ENCODE measurements around the gene SMARCC1.
A peak's percentile ranks its signal among the peaks of the same experiment; 100 is the strongest.

The SMARCC1 gene

DNA sequence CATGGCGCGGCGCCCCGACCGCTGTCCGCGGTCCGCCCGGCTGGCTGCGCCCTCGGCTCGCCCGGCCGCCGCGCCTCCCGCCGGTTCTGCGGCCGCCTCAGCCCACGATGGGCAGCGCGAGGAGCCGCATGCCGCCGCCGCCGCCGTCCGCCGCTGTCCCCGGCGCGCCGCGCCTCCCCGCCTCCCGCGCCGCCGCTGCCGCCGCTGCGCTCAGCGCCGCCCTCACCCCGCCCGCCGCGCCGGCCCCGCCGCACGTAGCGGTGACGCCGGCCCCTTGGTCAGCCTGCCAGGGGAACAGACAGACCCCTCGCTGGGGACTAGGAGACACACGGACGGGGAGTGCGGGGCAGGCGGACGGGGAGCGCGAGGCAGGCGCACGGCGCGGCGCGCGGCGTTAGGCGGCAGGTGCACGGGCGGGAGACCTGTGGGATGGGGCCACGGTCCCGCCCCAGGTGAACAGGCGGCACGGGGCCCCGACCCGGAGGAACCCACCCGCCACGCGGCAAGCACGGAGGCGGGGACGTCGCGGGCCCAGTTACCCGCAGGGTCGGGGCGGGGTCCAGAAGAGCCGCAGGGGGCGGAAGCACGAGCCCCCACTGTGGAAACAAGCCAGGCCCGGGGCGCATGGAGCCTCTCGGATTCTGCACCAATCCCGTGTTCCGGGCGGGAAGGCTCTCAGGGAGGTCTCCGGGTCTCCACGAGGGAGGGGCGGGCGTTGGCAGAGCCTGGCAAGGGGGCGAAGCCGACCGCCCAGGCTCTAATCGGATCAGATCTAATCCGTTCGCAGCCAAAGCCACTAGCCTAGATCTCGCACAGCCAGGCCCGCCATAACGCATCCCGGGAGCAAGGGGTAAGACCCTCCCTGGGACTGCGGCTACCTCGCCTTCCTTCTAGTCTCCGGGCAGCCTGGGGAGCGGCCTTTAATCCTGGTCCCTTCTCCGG is 202.7 kb downstream of the SMARCC1 start, which contains the start of gene CSPG5:
Gene CSPG5 (minus strand): TSS at position 175 of the 942 bp plus-strand sequence. CDS start 172 bp downstream, at position 3.
- H3K9ac ChIP-seq (ENCODE audit: low read length), result no peak within 1 kb of the TSS
- H3K4me1 ChIP-seq (ENCODE audit: low read length), result no peaks in the 10 kb centered on the region
- H3F3A ChIP-seq (ENCODE audit: insufficient read depth, low read length), result peaks cover 7% of the 10 kb centered on the region
- H3K9me2 ChIP-seq (replicated peaks; ENCODE audit: insufficient read depth, low read length), result no peaks in the 10 kb centered on the region
- TF ChIP-seq, protein P1, sequence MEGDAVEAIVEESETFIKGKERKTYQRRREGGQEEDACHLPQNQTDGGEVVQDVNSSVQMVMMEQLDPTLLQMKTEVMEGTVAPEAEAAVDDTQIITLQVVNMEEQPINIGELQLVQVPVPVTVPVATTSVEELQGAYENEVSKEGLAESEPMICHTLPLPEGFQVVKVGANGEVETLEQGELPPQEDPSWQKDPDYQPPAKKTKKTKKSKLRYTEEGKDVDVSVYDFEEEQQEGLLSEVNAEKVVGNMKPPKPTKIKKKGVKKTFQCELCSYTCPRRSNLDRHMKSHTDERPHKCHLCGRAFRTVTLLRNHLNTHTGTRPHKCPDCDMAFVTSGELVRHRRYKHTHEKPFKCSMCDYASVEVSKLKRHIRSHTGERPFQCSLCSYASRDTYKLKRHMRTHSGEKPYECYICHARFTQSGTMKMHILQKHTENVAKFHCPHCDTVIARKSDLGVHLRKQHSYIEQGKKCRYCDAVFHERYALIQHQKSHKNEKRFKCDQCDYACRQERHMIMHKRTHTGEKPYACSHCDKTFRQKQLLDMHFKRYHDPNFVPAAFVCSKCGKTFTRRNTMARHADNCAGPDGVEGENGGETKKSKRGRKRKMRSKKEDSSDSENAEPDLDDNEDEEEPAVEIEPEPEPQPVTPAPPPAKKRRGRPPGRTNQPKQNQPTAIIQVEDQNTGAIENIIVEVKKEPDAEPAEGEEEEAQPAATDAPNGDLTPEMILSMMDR (IDR thresholded peaks at IDR 0.05; ENCODE audit: low read length), result no peak
- TF ChIP-seq EZH2 (optimal IDR thresholded peaks at IDR 0.05; ENCODE audit: low read depth, low read length), result no peak
- TF ChIP-seq EZH2phosphoT487 (IDR thresholded peaks at IDR 0.05; ENCODE audit: low read length), result no peak
- H3K36me3 ChIP-seq (replicated peaks; ENCODE audit: insufficient read depth, low read length), result no peaks in the 10 kb centered on the region
- H4K20me1 ChIP-seq (ENCODE audit: insufficient read depth, low read length), result no peaks in the 10 kb centered on the region
- H3K4me3 ChIP-seq (ENCODE audit: low read length), result peak within 1 kb of the TSS; percentile 69
- no peaks in the 10 kb centered on the region for H3K9me3 ChIP-seq (replicated peaks; ENCODE audit: insufficient read depth, low read length)
- H3K27me3 ChIP-seq (replicated peaks; ENCODE audit: insufficient read depth, low read length), result peaks cover 13% of the 10 kb centered on the region
- H3K4me2 ChIP-seq (ENCODE audit: low read depth, low read length), result peak within 1 kb of the TSS; percentile 91
- H2AFZ ChIP-seq (ENCODE audit: low read length), result peak within 1 kb of the TSS; percentile 66
- no peaks in the 10 kb centered on the region for H3K79me2 ChIP-seq (ENCODE audit: low read length)
- peak; percentile 4 for DNase-seq
- H3K27ac ChIP-seq (ENCODE audit: low read length), result no peak within 1 kb of the TSS

DNA sequence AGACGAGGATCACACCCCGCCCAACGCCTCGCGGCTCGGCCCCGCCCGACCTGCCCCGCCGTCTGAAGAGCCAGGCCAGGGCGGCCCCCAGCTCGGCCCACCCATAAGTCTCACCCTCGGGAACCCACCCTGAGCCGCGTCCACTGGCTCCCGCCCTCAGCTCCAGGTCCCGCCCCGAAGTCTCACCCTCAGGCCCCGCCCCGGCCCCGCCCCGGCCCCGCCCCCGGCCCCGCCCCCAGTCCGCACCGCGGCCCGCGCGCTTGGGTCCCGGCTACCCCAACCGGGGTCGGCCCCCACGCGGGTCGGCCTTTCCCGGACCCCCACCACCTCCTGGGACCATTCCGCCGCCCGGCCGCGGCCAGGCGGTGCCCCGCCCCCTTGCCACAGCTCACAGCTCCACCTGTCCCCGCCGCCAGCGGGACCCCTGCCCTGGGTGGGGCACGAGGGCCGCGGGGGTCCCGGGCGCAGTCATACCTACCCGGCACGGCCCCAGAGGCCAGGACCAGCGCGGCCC is 203.5 kb downstream of the SMARCC1 start:
- Histone ChIP-seq H3K4me1 (ENCODE audit: low read length) (no peaks in the 10 kb centered on the region), H3K4me3 (ENCODE audit: low read length) (peak overlapping the region; percentile 60), H3K79me2 (ENCODE audit: low read length) (no peaks in the 10 kb centered on the region), H4K20me1 (ENCODE audit: insufficient read depth, low read length) (no peaks in the 10 kb centered on the region), H3K9ac (ENCODE audit: low read length) (no peak overlapping the region), H3F3A (ENCODE audit: insufficient read depth, low read length) (peaks cover 7% of the 10 kb centered on the region), H3K27me3 (replicated peaks; ENCODE audit: insufficient read depth, low read length) (peaks cover 13% of the 10 kb centered on the region), H3K4me2 (ENCODE audit: low read depth, low read length) (peak overlapping the region; percentile 79), H3K9me3 (replicated peaks; ENCODE audit: insufficient read depth, low read length) (no peaks in the 10 kb centered on the region), H2AFZ (ENCODE audit: low read length) (peak overlapping the region; percentile 66), H3K27ac (ENCODE audit: low read length) (no peak overlapping the region), H3K36me3 (replicated peaks; ENCODE audit: insufficient read depth, low read length) (no peaks in the 10 kb centered on the region), H3K9me2 (replicated peaks; ENCODE audit: insufficient read depth, low read length) (no peaks in the 10 kb centered on the region)
- peak; percentile 23 for DNase-seq
- TF ChIP-seq, protein P1 (IDR thresholded peaks at IDR 0.05; ENCODE audit: low read length), result no peak
- TF ChIP-seq EZH2 (optimal IDR thresholded peaks at IDR 0.05; ENCODE audit: low read depth, low read length), result no peak
- no peak for TF ChIP-seq EZH2phosphoT487 (IDR thresholded peaks at IDR 0.05; ENCODE audit: low read length)

DNA sequence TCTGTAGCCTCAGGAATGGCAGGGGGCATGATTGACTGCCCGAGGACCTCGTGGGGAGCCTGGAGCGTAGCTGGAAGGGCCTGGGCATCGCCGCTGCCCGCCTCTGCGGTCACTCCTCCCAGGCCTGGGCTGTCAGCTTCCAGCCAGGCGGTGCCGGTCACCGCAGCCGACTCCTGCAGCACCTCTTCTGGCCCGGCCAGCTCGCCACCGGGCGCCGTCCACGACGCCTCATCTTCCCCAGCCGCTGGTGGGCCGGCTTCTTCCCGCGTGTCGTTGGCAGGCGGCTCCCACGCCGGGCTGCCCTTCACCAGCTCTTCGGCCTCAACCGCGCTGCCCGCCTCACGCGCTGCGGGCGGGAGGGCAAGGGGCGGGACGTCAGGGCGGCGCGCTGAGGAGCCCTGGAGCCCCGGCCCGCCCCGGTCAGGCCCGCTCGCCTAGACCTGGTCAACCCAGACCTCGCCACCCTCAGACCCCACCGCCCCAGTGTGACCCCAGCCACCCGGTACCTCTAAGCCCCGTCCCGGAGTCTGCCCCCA is 204.0 kb downstream of the SMARCC1 start:
- Histone ChIP-seq H3K4me3 (ENCODE audit: low read length) (peak overlapping the region; percentile 50; the same call in 1 of the 2 replicates), H3F3A (ENCODE audit: insufficient read depth, low read length) (peaks cover 7% of the 10 kb centered on the region), H3K27me3 (replicated peaks; ENCODE audit: insufficient read depth, low read length) (peaks cover 13% of the 10 kb centered on the region), H2AFZ (ENCODE audit: low read length) (peak overlapping the region; percentile 66), H3K4me1 (ENCODE audit: low read length) (no peaks in the 10 kb centered on the region), H4K20me1 (ENCODE audit: insufficient read depth, low read length) (no peaks in the 10 kb centered on the region), H3K9ac (ENCODE audit: low read length) (no peak overlapping the region), H3K27ac (ENCODE audit: low read length) (no peak overlapping the region), H3K36me3 (replicated peaks; ENCODE audit: insufficient read depth, low read length) (no peaks in the 10 kb centered on the region), H3K79me2 (ENCODE audit: low read length) (no peaks in the 10 kb centered on the region), H3K4me2 (ENCODE audit: low read depth, low read length) (peak overlapping the region; percentile 66; the same call in 1 of the 2 replicates), H3K9me2 (replicated peaks; ENCODE audit: insufficient read depth, low read length) (no peaks in the 10 kb centered on the region), H3K9me3 (replicated peaks; ENCODE audit: insufficient read depth, low read length) (no peaks in the 10 kb centered on the region)
- no peak for TF ChIP-seq EZH2phosphoT487 (IDR thresholded peaks at IDR 0.05; ENCODE audit: low read length)
- TF ChIP-seq EZH2 (optimal IDR thresholded peaks at IDR 0.05; ENCODE audit: low read depth, low read length), result no peak
- TF ChIP-seq, protein P1 (IDR thresholded peaks at IDR 0.05; ENCODE audit: low read length), result no peak
- no peak for DNase-seq
